Measurements from ENCODE around the gene JAK2.
"Not testable (repeated sequence)": the region's sequence is repeated elsewhere in the genome, so short reads cannot be mapped to it uniquely, and the experiment has no call there.

DNA sequence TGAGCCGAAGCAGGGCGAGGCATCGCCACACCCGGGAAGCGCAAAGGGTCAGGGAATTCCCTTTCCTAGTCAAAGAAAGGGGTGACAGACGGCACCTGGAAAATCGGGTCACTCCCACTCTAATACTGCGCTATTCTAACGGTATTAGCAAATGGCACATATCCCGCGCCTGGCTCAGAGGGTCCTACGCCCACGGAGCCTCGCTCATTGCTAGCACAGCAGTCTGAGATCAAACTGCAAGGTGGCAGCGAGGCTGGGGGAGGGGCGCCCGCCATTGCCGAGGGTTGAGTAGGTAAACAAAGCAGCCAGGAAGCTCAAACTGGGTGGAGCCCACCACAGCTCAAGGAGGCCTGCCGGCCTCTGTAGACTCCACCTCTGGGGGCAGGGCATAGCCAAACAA, 46.9 kb downstream of the JAK2 start:
- not testable (repeated sequence) for TF ChIP-seq MEF2A (IDR thresholded peaks at IDR 0.05; ENCODE audit: borderline replicate concordance, low read depth); EP300 (IDR thresholded peaks at IDR 0.05; ENCODE audit: borderline replicate concordance in 1 of 2, low read depth in 1 of 2, low read length in 1 of 2); GABPA (IDR thresholded peaks at IDR 0.05; ENCODE audit: low read depth); FOXM1 (IDR thresholded peaks at IDR 0.05; ENCODE audit: low read depth)
- TF ChIP-seq, protein P1, sequence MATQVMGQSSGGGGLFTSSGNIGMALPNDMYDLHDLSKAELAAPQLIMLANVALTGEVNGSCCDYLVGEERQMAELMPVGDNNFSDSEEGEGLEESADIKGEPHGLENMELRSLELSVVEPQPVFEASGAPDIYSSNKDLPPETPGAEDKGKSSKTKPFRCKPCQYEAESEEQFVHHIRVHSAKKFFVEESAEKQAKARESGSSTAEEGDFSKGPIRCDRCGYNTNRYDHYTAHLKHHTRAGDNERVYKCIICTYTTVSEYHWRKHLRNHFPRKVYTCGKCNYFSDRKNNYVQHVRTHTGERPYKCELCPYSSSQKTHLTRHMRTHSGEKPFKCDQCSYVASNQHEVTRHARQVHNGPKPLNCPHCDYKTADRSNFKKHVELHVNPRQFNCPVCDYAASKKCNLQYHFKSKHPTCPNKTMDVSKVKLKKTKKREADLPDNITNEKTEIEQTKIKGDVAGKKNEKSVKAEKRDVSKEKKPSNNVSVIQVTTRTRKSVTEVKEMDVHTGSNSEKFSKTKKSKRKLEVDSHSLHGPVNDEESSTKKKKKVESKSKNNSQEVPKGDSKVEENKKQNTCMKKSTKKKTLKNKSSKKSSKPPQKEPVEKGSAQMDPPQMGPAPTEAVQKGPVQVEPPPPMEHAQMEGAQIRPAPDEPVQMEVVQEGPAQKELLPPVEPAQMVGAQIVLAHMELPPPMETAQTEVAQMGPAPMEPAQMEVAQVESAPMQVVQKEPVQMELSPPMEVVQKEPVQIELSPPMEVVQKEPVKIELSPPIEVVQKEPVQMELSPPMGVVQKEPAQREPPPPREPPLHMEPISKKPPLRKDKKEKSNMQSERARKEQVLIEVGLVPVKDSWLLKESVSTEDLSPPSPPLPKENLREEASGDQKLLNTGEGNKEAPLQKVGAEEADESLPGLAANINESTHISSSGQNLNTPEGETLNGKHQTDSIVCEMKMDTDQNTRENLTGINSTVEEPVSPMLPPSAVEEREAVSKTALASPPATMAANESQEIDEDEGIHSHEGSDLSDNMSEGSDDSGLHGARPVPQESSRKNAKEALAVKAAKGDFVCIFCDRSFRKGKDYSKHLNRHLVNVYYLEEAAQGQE (IDR thresholded peaks at IDR 0.05; ENCODE audit: low read depth, low read length), result not testable (repeated sequence)
